Endothelial cell of hepatic sinusoid (primary cell): Measurements from ENCODE around the gene THBS2.
"Not testable (repeated sequence)": the region's sequence is repeated elsewhere in the genome, so short reads cannot be mapped to it uniquely, and the experiment has no call there.

ENCODE experiments used
- in situ Hi-C: cut with HindIII; loops from 2 replicates; pipeline ENCODE4 v1.10.0; 2017; ENCODE audit warnings: low sequenced_read_pairs

The THBS2 gene

DNA sequence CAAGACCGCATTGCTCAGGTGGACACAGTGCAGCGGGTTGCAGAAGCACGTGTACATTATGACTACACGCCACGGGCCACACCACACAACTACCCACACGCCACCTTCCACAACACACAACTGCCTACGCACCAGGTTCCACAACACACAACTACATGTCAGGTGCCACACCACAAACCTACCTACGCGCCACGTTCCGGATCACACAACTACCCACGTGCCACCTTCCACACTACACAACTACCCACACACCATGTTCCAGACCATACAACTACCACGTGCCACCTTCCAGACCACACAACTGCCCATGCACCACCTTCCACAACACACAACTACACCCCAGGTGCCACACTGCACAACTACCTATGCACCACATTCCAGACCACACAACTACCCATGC lies 20.5 kb downstream of the THBS2 start:
- in situ Hi-C loops: no loop called here

DNA sequence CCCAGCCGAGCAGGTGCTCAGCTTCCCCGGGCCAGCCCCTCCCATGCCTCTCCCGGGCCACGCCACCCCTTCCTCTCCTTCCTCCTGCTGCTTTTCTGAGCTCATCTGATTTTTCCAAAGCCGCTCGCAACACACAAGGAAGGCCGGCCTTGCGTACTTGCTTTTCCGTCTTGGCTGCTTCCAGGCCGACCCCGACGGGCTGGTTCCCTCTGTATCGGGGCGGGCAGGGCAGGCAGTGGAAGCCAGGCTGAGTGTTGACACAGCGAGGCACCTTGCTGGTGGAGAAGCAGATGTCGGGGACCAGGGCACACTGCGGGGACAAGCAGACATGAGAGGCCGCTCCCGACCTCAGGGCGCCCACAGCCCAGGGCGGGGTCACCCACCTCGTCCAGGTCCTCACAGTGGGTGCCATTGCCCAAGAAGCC lies 21.1 kb downstream of the THBS2 start:
- in situ Hi-C loops: no loop called here

DNA sequence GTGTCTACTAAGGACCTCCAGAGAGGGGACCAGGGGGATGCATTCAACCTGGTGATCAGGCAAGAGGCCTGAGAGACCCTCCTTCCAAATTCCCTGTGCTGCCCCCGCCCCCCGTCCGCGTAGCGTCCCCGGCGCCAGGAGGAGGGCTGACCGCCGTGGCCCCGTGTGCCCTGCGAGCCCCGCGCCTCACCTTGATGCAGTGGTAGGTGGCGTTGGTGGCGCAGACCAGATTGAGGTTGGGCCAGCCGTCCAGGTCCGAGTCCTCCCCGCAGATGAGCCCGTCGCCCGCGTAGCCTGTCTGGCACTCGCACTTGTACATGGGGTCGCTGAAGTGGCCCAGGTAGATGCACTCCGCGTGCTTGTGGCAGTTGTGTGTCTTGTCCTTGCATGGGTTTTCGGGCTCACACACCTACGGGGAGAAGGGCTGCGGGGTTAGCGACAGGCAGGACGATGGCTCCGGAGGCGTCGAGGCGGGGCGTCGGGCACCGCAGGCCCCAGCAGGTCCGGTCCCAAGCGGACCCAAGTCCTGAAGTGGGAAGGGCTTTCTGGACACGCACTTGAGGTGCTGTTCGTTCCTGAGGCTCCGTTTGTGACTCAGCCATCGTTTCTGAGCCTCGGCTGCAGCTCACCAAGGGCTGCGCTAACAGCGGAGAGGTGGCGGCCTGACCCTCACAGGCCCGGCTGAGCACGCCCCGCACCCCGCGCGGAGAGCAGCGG lies 21.7 kb downstream of the THBS2 start:
- in situ Hi-C loops: no loop called here

- in situ Hi-C loops: no loop called here
These were observed 22.5 kb downstream of the THBS2 start for GRCh38 chr6:169230946-169231789.

- in situ Hi-C loops: no loop called here
These were observed 23.4 kb downstream of the THBS2 start for GRCh38 chr6:169230322-169230665.

GRCh38 chr6:169229615-169230321 lies 23.9 kb downstream of the THBS2 start:
- in situ Hi-C loops: no loop called here

DNA sequence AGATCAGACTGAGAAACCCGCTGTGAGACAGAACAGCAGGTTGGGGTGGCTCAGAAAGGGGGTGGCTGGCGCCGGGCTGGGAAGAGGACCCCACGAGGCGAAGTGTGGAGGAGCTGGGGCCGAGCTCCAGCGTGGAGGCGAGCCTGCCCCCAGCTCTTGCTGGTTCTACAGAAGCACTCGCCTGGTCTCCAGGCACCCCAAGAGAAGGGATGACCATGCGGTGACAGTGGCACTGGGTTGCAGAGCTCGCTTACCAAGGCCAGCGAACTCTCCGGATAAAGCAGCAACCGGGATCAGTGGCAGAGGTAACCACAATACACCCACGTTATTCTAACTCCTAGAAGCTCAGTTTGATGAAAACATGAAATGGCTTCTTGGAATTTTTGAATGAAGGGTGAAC lies 26.5 kb downstream of the THBS2 start:
- in situ Hi-C loops: no loop called here

- in situ Hi-C loops: no loop called here
These were observed 27.8 kb downstream of the THBS2 start for GRCh38 chr6:169225887-169226286.

DNA sequence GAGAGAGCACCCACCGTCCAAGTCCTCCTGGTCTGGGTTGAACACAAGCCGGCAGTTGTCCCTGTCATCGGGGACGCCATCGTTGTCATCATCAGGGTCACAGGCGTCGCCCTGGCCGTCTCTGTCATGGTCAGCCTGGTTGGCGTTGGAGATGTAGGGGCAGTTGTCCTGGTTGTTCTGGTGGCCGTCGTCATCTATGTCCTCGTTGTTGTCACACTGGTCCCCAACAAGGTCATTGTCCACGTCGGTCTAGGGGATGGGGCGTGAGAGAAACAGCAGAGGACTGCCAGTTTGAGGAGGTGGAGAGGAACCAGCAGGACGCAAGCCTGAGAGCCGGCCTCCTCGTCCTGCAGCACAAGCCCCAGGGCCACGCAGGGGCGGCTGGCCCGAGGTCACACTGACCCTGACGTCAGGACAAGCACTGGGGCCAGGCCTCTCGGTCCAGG lies 28.5 kb downstream of the THBS2 start:
- in situ Hi-C loops: no loop called here

DNA sequence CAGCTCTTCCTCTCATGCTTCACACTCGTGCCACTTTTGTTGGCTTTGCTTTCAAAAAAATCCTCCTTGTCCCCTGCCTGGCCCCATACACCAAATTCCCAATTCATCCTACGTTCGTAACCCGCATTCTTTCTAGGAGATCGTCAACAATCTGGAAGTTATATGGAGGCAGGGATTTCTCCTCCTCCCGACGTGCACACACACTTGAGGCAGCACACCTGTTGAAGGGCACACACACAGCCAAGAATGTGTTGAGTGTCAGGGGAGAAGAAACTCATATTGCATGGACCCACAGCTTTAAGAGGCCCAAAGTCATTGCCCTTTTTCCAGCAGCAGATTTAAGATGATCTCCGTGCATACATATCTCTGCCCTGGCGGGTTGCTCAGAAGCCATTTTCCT lies 28.9 kb downstream of the THBS2 start:
- in situ Hi-C loops: no loop called here

DNA sequence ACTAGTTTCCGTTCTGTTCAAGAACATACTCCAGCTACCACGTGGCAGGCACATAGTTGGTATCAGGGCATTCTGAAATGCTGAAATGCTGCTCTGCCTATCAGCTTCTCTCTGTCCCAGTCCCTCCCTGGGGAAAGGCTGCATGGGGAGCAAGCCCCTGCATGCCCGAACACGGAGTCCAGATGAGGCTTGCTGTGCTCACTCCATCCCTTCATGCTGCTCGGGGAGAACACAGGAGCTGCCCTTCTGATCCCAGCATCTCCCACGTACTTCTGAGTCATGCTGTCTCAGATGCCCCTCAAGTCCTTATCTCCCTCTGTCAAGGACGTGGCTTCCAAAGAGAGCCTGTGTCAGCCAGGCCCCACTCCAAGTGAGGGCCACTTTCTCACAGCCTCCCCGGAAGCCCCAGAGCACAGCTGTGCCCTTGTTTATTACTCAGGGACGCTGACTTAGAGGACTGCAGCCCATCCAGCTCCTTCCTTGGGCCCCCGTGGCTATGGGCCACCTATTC lies 29.4 kb downstream of the THBS2 start:
- in situ Hi-C loops: no loop called here

DNA sequence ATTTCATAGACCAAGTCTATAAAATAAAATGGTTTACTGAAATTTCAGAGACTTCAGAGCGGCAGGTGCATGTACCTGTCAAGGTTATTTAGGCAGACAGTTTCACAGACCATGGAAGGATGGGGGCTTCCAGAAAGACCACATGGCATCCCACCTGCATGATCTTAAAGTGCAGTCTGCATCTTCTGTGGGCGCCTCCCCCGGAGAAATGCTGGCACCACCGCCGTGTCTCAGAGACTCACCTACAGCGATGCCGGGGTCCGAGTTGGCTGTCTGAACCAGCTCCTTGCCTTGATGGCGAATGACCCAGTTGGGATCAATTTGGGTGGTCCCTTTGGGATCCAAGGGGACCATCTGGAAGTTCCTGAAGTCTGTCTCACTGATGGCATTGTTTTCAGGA lies 30.6 kb downstream of the THBS2 start:
- in situ Hi-C loops: no loop called here

GRCh38 chr6:169222126-169222525 lies 31.5 kb downstream of the THBS2 start:
- in situ Hi-C loops: no loop called here

DNA sequence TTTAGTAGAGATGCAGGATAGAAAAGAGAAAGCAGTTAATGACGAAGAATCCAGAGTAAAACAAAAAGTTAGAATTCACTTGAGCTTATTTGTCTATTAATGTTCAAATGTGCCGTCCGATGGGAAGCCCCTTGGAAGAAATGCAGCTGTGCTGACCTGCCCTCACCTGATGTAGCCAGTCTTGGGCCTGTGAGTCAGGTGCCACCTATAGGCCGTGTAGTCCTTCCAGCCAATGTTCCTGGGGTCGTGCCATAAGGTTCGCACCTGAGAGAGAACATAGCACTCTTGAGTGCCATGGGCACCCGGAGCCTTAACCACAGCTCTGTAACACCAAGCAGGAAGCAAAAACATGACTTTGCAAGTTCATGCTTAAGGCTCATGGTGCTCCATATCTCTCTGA lies 32.4 kb downstream of the THBS2 start:
- in situ Hi-C loops: no loop called here

DNA sequence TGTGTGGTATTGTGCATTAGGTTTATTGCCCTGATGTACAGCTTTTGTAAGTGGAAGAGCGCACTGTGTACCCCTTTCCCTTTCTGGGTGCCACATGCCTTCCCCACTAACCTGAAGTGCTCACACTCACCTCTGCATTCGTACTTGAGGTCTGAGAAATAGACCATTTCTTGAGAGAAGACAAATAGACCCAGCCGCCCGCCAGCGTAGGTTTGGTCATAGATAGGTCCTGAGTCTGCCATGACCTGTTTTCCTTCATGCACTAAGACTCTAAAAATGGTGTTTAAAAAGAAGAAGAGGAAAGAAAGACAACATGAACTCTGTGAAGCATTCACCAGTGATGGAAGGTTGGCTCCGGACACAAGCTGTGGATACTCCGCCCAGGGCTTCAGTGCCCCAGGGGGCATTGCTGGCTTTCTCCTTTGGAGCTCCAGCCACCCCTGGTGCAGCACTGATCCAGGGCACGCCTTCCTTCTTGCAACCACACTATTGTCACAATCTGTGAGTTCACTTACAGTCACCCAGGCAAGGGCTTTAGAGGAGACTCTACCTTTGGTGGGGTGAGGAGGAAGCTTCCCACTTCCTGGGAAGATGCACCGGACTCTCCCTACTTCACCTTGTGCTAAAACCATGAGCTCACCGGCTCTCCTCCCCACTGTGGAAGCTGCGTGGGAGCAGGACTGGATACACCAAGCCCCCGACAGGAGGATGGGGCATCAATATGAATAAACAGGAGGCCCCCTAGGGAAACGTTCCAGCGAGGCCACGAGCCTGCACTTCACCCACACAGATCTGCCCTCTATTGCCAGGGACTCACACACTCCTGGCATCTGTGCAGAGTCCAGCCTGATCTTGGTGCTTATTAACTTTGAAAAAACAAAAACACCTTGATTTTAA lies 33.3 kb downstream of the THBS2 start:
- in situ Hi-C loops: no loop called here

GRCh38 chr6:169217972-169218371 lies 35.7 kb downstream of the THBS2 start:
- in situ Hi-C loops: no loop called here

- in situ Hi-C loops: no loop called here
These were observed 36.8 kb downstream of the THBS2 start for GRCh38 chr6:169216830-169217229.

- in situ Hi-C loops: no loop called here
These were observed 38.4 kb downstream of the THBS2 start for GRCh38 chr6:169215201-169215681.

- in situ Hi-C loops: not testable (repeated sequence)
These were observed 38.9 kb downstream of the THBS2 start for GRCh38 chr6:169214789-169215188.

GRCh38 chr6:169213814-169214520 lies 39.7 kb downstream of the THBS2 start:
- in situ Hi-C loops: no loop called here
